GM19455 (cell line): ENCODE data around the gene KCNG4.

ENCODE experiments used
- ATAC-seq: cut with Tn5 transposase; IDR thresholded peaks from one replicate; pipeline ENCODE4 v1.9.1; 2021; ENCODE audit not compliant: unreplicated experiment

Gene KCNG4

GRCh38 chr16:84239909-84240308 lies at the start of gene KCNG4:
TSS of gene KCNG4 (minus strand) at chr16:84240012. CDS start at chr16:84237485, 2,527 bp downstream.
- ATAC-seq, result no peak

DNA sequence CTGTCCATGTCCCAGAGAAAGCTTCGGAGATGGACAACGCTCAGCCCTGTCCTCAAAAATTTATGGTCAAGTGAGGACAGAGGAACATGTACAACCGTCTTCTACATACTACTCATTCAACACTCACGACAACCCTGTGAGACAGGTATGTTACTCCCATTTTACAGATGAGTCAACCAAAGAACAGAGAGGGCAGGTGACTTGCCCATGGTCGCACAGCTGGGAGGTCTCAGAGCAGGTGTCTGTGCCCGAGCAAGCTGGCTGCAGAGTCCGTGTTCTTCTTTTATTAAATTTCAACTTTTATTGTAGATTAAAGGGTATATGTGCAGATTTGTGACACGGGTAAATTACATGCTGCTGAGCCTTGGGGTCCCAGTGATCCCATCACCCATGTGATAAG lies 49.1 kb upstream of the KCNG4 start:
- ATAC-seq, result no peak

DNA sequence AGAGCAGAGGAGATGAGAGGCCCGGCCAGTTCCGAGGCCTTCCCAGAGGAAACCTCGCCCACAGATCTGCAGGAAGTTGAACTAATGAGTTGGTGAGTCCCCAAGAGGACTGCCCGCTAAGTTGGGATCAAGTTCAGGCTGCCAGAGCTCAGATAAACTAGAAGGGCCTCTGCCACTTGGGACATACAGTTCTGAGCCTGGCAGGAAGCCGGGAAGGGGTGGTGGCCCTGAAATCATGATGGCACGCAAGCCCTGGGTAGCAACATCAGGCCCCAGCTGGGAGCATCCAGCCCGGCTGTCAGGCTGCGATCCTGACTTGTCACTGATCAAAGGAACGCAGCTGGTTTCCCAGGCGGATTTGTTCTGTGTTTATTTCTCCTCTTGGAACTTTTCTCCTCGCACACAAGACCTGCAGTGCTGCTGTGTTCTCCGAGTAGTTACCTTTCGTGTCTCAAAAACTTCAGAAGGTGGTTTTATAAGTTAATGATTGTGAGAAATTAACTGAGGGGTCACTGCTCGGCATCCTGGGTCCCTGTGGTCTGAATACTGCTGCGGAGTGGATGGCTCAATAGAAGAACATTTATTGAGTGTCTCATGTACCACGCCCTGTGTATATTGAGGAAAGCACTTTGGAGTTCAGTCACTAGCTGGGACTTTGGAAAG lies 46.9 kb upstream of the KCNG4 start:
- ATAC-seq, result no peak

GRCh38 chr16:84284154-84284722 lies 44.4 kb upstream of the KCNG4 start:
- no peak for ATAC-seq

DNA sequence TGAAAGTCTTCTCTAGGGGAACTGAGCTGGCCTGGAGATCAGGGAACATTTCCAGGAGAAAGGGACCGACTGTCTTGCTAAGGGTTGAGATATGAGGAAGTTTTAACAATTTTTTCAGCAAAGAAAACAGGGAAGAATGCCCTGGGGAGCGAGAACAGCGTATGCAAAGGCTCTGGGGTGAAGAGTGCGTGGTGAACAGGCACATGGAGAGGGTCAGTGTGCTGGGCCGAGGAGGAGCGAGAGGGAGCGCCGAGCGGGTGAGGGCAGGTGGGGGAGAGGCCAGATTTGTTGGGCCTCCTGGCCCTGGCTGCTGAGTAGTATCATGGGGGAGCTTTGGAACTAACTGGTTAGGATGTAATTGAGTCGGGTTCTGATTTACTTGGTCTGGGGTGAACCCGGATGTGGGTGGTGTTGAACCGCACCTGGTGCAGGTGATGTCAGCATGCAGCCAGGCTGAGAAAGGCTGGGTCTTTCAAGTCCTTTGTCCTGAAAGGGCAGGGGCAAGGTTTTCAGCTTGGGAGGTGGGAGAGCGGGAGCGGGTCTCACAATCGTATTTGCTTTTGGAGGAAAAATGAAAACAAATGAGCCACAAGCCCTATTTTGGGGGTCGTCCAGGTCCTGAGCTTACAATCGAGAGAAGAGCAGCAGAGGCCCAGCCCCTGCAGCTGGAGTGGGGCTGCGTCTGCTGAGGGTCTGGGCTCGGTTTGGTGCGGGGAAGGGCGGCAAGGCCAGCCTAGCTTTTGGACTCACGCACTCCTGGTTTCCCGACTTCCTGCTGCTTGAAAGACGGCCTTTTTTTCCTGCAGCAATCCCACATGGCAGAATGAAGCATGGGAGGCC lies 43.7 kb upstream of the KCNG4 start:
- ATAC-seq, result no peak

GRCh38 chr16:84282533-84282932 lies 42.7 kb upstream of the KCNG4 start:
- no peak for ATAC-seq

- no peak for ATAC-seq
These were observed 41.3 kb upstream of the KCNG4 start for GRCh38 chr16:84281074-84281473.

GRCh38 chr16:84279881-84280280 lies 40.1 kb upstream of the KCNG4 start:
- ATAC-seq, result no peak

DNA sequence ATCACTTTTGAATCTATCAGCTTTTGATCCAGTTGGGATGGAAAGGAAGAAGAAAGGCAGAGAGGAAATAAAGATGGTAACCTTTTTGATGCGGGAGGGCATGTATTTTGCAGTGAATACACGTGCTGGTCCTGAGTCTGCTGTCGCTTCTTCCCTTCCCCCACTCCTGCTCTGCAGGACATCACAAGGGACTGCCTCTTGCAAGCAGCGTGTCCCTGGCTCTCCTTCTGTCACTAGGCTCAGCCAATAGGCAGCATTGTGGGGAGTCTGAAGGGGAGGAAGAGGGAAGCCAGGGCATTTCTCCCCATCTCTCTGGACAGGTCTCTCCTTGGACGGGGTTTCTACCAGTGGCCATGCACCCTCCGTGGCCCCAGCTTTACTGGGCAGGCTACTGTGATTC lies 39.2 kb upstream of the KCNG4 start:
- ATAC-seq, result no peak

- ATAC-seq, result no peak
These were observed 38.5 kb upstream of the KCNG4 start for GRCh38 chr16:84278333-84278732.

DNA sequence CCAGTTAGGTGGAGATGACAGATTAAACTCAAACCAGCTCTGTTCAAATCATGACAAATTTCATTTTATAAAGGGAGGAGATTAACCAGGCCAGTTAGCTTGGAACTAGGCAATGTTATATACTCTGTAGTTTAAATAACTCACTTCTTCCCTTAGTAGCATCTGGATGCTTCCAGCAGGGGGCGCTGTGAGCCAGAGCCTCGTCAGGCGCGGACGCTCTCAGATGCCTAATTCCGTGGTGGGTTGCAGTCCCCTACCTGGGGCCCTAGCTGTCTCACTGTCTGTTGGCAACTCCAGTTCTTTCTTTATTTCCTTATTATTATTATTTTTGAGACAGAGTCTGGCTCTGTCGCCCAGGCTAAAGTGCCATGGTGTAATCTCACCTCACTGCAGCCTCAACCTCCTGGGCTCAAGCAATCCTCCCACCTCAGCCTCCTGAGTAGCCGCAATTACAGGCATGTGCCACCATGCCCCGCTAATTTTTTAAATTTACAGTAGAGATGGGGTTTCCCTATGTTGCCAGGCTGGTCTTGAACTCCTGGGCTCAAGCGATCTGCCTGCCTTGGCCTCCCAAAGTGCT lies 37.5 kb upstream of the KCNG4 start:
- ATAC-seq, result no peak

GRCh38 chr16:84275585-84276151 lies 35.9 kb upstream of the KCNG4 start:
- no peak for ATAC-seq

- no peak for ATAC-seq
These were observed 34.7 kb upstream of the KCNG4 start for GRCh38 chr16:84274515-84274914.

GRCh38 chr16:84272740-84273320 lies 33.0 kb upstream of the KCNG4 start:
- ATAC-seq, result no peak

GRCh38 chr16:84271866-84272265 lies 32.1 kb upstream of the KCNG4 start:
- ATAC-seq, result no peak

GRCh38 chr16:84271037-84271436 lies 31.2 kb upstream of the KCNG4 start:
- ATAC-seq, result no peak

DNA sequence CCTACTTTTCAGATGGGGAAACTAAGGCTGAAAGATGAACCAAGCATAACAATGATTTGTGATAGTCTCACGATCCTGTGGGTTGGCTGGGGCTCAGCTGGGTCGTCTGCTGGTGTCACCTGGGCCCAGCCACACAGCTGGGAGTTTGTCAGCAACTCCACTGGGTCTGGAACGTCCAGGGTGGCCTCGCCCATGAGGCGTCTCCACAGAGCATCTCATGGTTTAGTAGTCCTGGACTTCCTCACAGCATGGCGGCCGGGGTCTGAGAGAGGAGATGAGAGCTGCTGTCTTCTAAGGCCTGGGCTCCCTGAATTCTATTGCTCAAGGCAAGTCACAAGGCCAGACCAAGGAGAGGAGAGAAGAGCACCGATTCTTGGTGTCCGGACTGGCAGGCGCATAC lies 30.7 kb upstream of the KCNG4 start:
- ATAC-seq, result no peak

- ATAC-seq, result no peak
These were observed 30.3 kb upstream of the KCNG4 start for GRCh38 chr16:84270071-84270470.

- no peak for ATAC-seq
These were observed 28.7 kb upstream of the KCNG4 start for GRCh38 chr16:84268291-84269040.

- no peak for ATAC-seq
These were observed 27.6 kb upstream of the KCNG4 start for GRCh38 chr16:84267380-84267779.
